Adrenal gland (tissue), 5 donors: ENCODE results near the gene SLC37A1.

ENCODE experiments used
- POLR2A ChIP-seq, 2 donors: fragments of 450-650 bp; IDR thresholded peaks; one replicate each; pipeline ENCODE4 v1.6.1; 2017; ENCODE audit warnings: antibody characterized with exemption in 2 of 2, mild to moderate bottlenecking in 2 of 2, moderate library complexity in 1 of 2
- TF ChIP-seq, protein P1 (sequence below), 6 experiments: fragments of 450-650 bp in 4 of 6; fragments of 200-600 bp in 2 of 6; sonication (generic) in 1 of 6; IDR thresholded peaks; 1 replicate in 5 of 6; 2 replicates in 1 of 6; pipeline versions ENCODE4 v1.5.1 to v1.8.0; 2016 to 2021; ENCODE audit warnings: antibody characterized with exemption in 6 of 6, mild to moderate bottlenecking in 2 of 6, moderate library complexity in 1 of 6
- donor health status: DM: no; HTN: no; CAD: no.

DNA sequence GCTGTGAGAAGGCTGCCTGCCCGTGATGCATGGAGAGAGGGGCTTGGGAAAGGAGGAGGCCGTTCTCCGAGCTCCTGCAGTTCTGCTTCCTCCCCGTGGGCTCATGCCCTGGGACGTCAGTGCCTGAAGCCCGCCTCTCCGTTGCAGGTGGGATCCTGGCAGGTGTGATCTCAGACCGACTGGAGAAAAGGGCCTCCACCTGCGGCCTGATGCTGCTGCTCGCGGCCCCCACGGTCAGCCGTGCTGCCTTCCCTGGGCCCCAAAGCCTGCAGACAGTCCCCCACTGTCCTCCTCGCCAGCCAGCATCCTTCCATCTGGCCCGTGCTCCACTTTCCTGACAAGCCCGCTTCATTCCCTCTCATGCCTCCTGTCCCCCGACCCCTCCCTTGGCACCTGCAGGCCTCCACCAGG, 50.9 kb downstream of the SLC37A1 start:
- TF ChIP-seq, protein P1, sequence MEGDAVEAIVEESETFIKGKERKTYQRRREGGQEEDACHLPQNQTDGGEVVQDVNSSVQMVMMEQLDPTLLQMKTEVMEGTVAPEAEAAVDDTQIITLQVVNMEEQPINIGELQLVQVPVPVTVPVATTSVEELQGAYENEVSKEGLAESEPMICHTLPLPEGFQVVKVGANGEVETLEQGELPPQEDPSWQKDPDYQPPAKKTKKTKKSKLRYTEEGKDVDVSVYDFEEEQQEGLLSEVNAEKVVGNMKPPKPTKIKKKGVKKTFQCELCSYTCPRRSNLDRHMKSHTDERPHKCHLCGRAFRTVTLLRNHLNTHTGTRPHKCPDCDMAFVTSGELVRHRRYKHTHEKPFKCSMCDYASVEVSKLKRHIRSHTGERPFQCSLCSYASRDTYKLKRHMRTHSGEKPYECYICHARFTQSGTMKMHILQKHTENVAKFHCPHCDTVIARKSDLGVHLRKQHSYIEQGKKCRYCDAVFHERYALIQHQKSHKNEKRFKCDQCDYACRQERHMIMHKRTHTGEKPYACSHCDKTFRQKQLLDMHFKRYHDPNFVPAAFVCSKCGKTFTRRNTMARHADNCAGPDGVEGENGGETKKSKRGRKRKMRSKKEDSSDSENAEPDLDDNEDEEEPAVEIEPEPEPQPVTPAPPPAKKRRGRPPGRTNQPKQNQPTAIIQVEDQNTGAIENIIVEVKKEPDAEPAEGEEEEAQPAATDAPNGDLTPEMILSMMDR (IDR thresholded peaks at IDR 0.05) = no peak
- TF ChIP-seq POLR2A (IDR thresholded peaks at IDR 0.05) = no peak
